Neutrophil (primary cell): ENCODE results near the gene RPP40.

Experiments
- H3K27ac ChIP-seq: fragments of 200-600 bp; sonication (generic); 2 replicates; pipeline ENCODE4 v1.5.1; 2016; ENCODE audit warnings: mild to moderate bottlenecking, moderate library complexity
- H3K27me3 ChIP-seq: fragments of 200-600 bp; sonication (generic); 2 replicates; pipeline ENCODE4 v1.6.0; 2016; ENCODE audit warnings: mild to moderate bottlenecking
- H3K36me3 ChIP-seq: fragments of 200-600 bp; sonication (generic); 2 replicates; pipeline ENCODE4 v1.5.1; 2017
- H3K4me1 ChIP-seq, 2 experiments: fragments of 200-600 bp in 1 of 2; sonication (generic) in 1 of 2; 1 replicate in 1 of 2; 2 replicates in 1 of 2; pipeline versions ENCODE4 v1.5.1 to v1.6.1; 2013 to 2016; ENCODE audit warnings: low read depth in 1 of 2, low read length in 1 of 2, mild to moderate bottlenecking in 1 of 2, moderate library complexity in 1 of 2; ENCODE audit not compliant: control insufficient read depth in 1 of 2, insufficient read depth in 1 of 2
- H3K4me3 ChIP-seq, 2 experiments: fragments of 200-600 bp in 1 of 2; sonication (generic) in 1 of 2; 1 replicate in 1 of 2; 2 replicates in 1 of 2; pipeline ENCODE4 v1.5.1; 2013 to 2016; ENCODE audit warnings: low read depth in 1 of 2, low read length in 1 of 2, mild to moderate bottlenecking in 1 of 2, moderate library complexity in 1 of 2
- H3K9me3 ChIP-seq: fragments of 200-600 bp; sonication (generic); 2 replicates; pipeline ENCODE4 v1.5.1; 2016
- TF ChIP-seq, protein P1 (sequence below): fragments of 200-600 bp; sonication (generic); IDR thresholded peaks from 2 replicates; pipeline ENCODE4 v1.5.1; 2016; ENCODE audit warnings: antibody characterized with exemption

The RPP40 gene

DNA sequence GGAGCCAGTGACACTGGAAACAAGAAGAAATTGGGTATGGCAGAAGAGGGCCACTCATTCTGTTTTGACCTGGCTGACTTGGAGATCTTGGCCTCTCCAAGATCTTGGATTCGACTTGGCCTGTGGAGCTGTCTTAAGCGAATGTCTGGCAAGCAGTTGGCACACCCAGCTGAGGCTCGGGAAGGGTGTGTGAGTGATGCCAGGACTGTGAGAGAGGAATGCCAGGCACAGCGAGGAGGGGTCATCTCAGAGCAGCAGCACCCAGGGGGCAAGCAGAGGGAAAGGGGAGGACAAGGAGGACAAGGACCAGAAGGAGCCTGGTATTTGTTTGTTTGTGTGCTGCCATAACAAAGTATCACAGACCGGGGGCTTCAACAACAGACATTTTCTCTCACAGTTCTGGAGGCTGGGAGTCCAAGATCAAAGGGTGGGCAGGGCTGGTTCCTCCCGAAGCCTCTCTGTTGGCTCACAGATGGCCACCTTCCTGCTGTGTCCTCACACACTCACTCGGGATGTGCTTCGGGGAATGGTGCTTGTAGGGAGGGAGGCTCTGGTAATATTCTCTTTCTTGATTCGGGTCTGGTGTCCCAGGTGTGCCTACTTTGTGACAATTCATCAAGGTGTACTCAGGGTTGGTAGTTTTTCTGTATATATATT, 33.0 kb downstream of the RPP40 start:
- no peaks in the 10 kb centered on the region for H3K27me3 ChIP-seq
- TF ChIP-seq, protein P1, sequence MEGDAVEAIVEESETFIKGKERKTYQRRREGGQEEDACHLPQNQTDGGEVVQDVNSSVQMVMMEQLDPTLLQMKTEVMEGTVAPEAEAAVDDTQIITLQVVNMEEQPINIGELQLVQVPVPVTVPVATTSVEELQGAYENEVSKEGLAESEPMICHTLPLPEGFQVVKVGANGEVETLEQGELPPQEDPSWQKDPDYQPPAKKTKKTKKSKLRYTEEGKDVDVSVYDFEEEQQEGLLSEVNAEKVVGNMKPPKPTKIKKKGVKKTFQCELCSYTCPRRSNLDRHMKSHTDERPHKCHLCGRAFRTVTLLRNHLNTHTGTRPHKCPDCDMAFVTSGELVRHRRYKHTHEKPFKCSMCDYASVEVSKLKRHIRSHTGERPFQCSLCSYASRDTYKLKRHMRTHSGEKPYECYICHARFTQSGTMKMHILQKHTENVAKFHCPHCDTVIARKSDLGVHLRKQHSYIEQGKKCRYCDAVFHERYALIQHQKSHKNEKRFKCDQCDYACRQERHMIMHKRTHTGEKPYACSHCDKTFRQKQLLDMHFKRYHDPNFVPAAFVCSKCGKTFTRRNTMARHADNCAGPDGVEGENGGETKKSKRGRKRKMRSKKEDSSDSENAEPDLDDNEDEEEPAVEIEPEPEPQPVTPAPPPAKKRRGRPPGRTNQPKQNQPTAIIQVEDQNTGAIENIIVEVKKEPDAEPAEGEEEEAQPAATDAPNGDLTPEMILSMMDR = no peak
- peaks cover 0 to 6% of the 10 kb centered on the region in 2 experiments for H3K4me1 ChIP-seq
- no peaks in the 10 kb centered on the region for H3K9me3 ChIP-seq
- no peaks in the 10 kb centered on the region for H3K36me3 ChIP-seq
- no peak overlapping the region for H3K27ac ChIP-seq
- H3K4me3 ChIP-seq = no peak overlapping the region

DNA sequence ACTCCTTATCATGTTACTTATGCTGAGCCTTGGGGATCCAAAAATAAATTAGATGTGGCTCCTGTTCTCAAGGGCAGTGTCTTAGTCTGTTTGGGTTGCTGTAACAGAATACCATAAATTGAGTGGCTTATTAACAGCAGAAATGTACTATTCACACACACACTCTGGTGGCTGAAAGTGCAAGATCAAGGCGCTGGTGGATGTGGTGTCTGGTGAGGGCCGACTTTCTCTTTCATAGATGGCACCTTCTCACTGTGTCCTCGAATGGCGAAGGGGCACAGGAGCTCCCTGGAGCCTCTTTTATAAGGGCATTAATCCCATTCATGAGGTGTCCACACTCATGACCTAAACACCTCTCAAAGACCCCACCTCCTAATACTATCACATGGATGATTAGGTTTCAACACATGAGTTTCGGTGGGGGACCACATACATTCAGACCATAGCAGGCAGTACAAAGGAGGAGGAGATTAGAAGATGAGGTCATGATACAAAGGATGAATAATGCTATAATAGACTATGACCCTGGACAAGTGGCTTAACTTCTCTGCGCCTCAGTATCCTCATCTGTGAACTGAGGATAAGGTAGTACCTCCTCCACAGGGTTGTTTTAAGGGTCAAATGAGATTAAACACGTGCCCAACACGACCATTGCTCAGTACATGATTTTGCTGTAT, 34.1 kb downstream of the RPP40 start:
- Histone ChIP-seq H3K9me3 (no peaks in the 10 kb centered on the region), H3K27me3 (no peaks in the 10 kb centered on the region), H3K27ac (no peak overlapping the region), H3K4me3 (no peak overlapping the region), H3K4me1 (peaks cover 0 to 6% of the 10 kb centered on the region in 2 experiments), H3K36me3 (no peaks in the 10 kb centered on the region)
- TF ChIP-seq, protein P1 = no peak

DNA sequence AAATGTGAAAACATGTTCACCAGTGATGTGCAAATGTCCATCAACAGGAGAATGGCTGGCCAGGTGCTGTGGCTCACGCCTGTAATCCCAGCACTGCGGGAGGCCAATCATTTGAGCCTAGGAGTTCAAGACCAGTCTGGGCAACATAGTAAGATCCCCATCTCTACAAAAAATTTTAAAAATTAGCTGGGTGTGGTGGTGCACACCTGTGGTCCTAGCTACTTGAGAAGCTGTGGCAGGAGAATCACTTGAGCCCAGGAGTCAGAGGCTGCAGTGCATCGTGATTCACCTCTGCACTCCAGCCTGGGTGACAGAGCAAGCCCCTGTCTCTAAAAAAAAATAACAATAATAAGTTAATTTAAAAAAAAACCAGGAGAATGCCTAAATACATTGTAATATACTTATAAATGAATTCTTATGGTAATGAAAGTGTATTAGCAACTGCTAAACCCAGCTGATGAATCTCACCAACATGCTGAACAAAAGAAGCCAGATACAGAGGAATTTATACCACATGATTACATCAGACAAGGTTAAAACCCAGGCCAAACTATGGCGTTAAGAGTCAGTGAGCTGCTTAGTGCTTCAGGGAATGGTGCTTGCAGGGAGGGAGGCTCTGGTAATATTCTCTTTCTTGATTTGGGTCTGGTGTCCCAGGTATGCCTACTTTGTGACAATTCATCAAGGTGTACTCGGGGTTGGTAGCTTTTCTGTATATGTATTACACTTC, 36.4 kb downstream of the RPP40 start:
- TF ChIP-seq, protein P1 = no peak
- Histone ChIP-seq H3K27me3 (no peaks in the 10 kb centered on the region), H3K27ac (no peak overlapping the region), H3K9me3 (no peaks in the 10 kb centered on the region), H3K4me3 (no peak overlapping the region), H3K4me1 (peaks cover 0 to 6% of the 10 kb centered on the region in 2 experiments), H3K36me3 (no peaks in the 10 kb centered on the region)

DNA sequence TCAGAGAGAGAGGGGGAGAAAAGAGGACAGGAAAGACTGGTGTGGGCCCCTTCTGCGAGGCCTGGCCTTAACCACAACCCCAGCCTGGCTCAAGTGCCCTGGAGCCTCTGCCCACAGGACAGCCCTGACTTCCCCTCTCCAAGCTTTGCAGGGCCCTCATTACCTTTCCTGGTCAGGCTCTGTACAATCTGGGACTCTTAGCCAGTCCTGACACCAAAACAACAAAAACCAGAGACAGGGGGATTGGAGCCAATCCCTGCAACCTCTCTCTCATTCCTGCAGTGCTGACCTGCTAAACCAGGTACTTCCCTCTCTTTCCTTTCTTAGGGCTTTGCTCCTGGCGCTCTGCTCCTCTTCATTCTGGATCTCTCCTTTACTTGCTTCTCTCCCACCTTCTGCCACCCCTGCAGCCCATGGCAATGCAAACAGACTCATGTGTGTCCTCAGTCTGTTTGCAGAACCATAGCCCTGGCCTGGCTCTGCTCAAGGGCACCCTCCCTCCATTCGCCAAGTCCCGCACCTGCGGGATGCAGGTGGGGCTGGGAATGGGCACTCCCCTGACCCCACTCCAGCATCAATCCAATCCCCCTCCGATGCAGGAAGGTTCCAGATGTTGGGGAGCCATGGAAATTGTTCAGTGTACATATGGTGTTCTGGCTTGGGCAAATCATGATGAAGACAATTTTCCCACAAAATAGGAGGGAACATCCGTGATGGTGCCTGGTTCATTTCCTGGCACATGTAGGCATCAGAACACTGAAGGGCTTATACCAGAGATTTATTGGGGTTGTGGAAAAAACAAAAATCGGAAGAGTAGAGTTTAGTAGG, 38.1 kb downstream of the RPP40 start:
- Histone ChIP-seq H3K4me3 (no peak overlapping the region), H3K27me3 (no peaks in the 10 kb centered on the region), H3K4me1 (no peaks in the 10 kb centered on the region), H3K36me3 (no peaks in the 10 kb centered on the region), H3K9me3 (no peaks in the 10 kb centered on the region), H3K27ac (no peak overlapping the region)
- TF ChIP-seq, protein P1 = no peak
